ENCODE measurements around the gene ERBB4. TPM values are rescaled to one million over a fixed set of nuclear protein-coding genes. Genes with fewer than 3 reads are reported as not detected.

Gene ERBB4
- total and polyA plus RNA-seq, 2 of the 8 experiments (the other 6 are each of a cell fraction or from before 2014, with no cell fraction given), result 0.34 to 1.3 TPM

DNA sequence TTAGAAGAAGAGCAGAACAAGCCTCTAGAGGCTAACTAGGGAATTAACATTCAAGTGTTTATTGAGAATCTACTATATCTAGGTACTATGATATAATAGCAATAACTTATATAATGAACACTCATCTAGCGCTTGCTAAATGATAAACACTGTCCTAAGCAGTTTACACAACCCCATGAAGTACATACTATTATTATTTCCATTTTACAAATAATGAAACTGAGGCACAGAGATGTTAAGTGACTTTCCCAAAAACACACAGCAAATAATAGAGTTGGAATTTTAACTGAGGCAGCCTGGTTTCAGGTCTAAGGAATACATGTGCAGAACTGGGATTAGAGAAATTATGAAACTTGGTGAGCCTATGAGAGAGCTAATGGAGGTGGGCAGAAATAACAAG lies 1088.8 kb downstream of the ERBB4 start:
- Histone ChIP-seq H3K56ac (replicated peaks; ENCODE audit: insufficient read length, low read depth, low read length) (no peak overlapping the region), H3K27ac (ENCODE audit: low read depth, low read length) (no peak overlapping the region), H4K5ac (ENCODE audit: insufficient read length, low read depth, low read length) (no peak overlapping the region), H3K4me3 (ENCODE audit: extremely low read depth in 1 of 4, insufficient read depth in 2 of 4, low read depth in 3 of 4, low read length in 4 of 4) (no peak overlapping the region), H3K4me1 (replicated peaks in 1 of 4; ENCODE audit: control insufficient read depth in 3 of 4, insufficient read depth in 4 of 4, low read length in 3 of 4) (no peaks in the 10 kb centered on the region), H2BK12ac (ENCODE audit: low read depth, low read length) (no peak overlapping the region), H2AFZ (ENCODE audit: low read length) (no peak overlapping the region), H3K4ac (replicated peaks; ENCODE audit: insufficient read length, low read depth, low read length) (no peak overlapping the region), H2BK15ac (ENCODE audit: low read length) (no peak overlapping the region), H3K23me2 (ENCODE audit: low read depth, low read length) (no peaks in the 10 kb centered on the region), H3K79me1 (ENCODE audit: low read depth, low read length) (no peaks in the 10 kb centered on the region), H2BK5ac (ENCODE audit: low read depth, low read length) (no peak overlapping the region), H3K9me3 (ENCODE audit: insufficient read depth in 2 of 2, low read depth in 1 of 2, low read length in 1 of 2) (no peaks in the 10 kb centered on the region), H3K27me3 (replicated peaks in 1 of 4; ENCODE audit: control insufficient read depth in 3 of 4, extremely low read depth in 1 of 4, insufficient read depth in 3 of 4, low read length in 3 of 4) (no peaks in the 10 kb centered on the region), H3K23ac (ENCODE audit: insufficient read length) (no peak overlapping the region), H3K36me3 (ENCODE audit: control insufficient read depth in 2 of 4, insufficient read depth in 4 of 4, low read length in 3 of 4) (no peaks in the 10 kb centered on the region), H4K91ac (replicated peaks; ENCODE audit: insufficient read length, low read length) (no peak overlapping the region), H2BK120ac (replicated peaks; ENCODE audit: low read depth, low read length) (no peak overlapping the region), H2AK5ac (ENCODE audit: low read depth, low read length) (no peak overlapping the region), H4K20me1 (replicated peaks in 1 of 2; ENCODE audit: control insufficient read depth in 1 of 2, insufficient read depth in 2 of 2, low read length in 2 of 2) (no peaks in the 10 kb centered on the region), H3K9ac (replicated peaks in 1 of 4; ENCODE audit: extremely low read depth in 1 of 4, low read depth in 3 of 4, low read length in 3 of 4) (no peak overlapping the region), H3K79me2 (ENCODE audit: control insufficient read depth in 1 of 2, insufficient read depth in 2 of 2, low read length in 2 of 2) (no peaks in the 10 kb centered on the region), H4K8ac (ENCODE audit: extremely low read depth, insufficient read depth, low read length) (no peak overlapping the region), H2BK20ac (ENCODE audit: low read length) (no peak overlapping the region), H3K18ac (ENCODE audit: extremely low read depth, low read length) (no peak overlapping the region), H3K4me2 (ENCODE audit: insufficient read depth in 1 of 2, low read depth in 2 of 2, low read length in 2 of 2) (no peak overlapping the region), H3K14ac (ENCODE audit: insufficient read length) (no peak overlapping the region)
- FAIRE-seq, result no peak
- TF ChIP-seq SIN3A (conservative IDR thresholded peaks at IDR 0.05 in 1 of 2, IDR thresholded peaks at IDR 0.05 in 1 of 2; ENCODE audit: low read depth in 1 of 2, low read length in 2 of 2) (no peak), BCL11A (IDR thresholded peaks at IDR 0.05; ENCODE audit: low read depth in 2 of 2, low read length in 2 of 2) (no peak), KDM1A (IDR thresholded peaks at IDR 0.05; ENCODE audit: borderline replicate concordance, low read length) (peak; percentile 85), MAX (IDR thresholded peaks at IDR 0.05) (no peak), HDAC2 (IDR thresholded peaks at IDR 0.05; ENCODE audit: borderline replicate concordance in 1 of 2, low read depth in 2 of 2, low read length in 2 of 2) (peak in 1 of 2 experiments; percentile 88; a peak in 1 of 4 replicates)
- TF ChIP-seq, protein P1, sequence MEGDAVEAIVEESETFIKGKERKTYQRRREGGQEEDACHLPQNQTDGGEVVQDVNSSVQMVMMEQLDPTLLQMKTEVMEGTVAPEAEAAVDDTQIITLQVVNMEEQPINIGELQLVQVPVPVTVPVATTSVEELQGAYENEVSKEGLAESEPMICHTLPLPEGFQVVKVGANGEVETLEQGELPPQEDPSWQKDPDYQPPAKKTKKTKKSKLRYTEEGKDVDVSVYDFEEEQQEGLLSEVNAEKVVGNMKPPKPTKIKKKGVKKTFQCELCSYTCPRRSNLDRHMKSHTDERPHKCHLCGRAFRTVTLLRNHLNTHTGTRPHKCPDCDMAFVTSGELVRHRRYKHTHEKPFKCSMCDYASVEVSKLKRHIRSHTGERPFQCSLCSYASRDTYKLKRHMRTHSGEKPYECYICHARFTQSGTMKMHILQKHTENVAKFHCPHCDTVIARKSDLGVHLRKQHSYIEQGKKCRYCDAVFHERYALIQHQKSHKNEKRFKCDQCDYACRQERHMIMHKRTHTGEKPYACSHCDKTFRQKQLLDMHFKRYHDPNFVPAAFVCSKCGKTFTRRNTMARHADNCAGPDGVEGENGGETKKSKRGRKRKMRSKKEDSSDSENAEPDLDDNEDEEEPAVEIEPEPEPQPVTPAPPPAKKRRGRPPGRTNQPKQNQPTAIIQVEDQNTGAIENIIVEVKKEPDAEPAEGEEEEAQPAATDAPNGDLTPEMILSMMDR (IDR thresholded peaks at IDR 0.05; ENCODE audit: control extremely low read depth in 1 of 3, insufficient read depth in 1 of 3, low read depth in 1 of 3, low read length in 3 of 3), result peak in 1 of 3 experiments; percentile 4; a peak in 1 of 4 replicates
- CTCF ChIA-PET (ENCODE audit: partially characterized antibody), result interaction anchor here (1.0 to 2.9 kb wide), 2 partner anchors 9 to 11 kb away, joined by 3 to 10 read pairs; no protein-coding TSS in a partner anchor
- no peak for DNase-seq (ENCODE audit: low read depth in 1 of 2, low spot score in 2 of 2)
- 81% methylated on average over 1 of the region's 1 CpG; no CpG with 5 or more reads in 1 of the 2 experiments for WGBS, 2 experiments (ENCODE audit: extremely low coverage in 1 of 2, insufficient coverage in 1 of 2, insufficient read length in 1 of 2, insufficient replicate concordance in 2 of 2, low coverage in 1 of 2, low lambda C conversion rate in 2 of 2, missing lambda C conversion rate in 1 of 2)
- POLR2A ChIA-PET (ENCODE audit: partially characterized antibody), result no interaction called here
